Measurements from ENCODE around the gene TFCP2L1. TPM values are rescaled to one million over a fixed set of nuclear protein-coding genes. Genes with fewer than 3 reads are reported as not detected.
"Not testable (repeated sequence)": the region's sequence is repeated elsewhere in the genome, so short reads cannot be mapped to it uniquely, and the experiment has no call there.

Gene TFCP2L1
- total RNA-seq, 4 donors from 2014 or later = 18.3 to 75.8 (median 49.3) TPM

DNA sequence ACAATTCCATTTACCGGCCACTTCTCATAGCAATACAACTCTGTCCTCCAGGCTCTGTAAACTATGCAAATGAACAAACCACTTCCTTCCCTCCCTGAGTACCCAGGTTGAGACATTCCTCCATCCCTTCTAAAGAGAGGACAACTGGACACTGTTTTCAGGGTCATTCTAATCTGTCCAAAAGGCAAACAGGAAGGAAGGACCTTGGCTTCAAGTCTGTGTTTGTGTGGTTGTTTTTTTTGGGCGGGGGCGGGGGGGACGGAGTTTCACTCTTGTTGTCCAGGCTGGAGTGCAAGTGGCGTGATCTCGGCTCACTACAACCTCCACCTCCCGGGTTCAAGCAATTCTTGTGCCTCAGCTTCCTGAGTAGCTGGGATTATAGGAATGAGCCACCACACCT is 3.3 kb downstream of the TFCP2L1 start:
- intact Hi-C loops (cut with DNase I; ENCODE audit: low total_unique reads) = no loop called here
- TF ChIP-seq POLR2A (IDR thresholded peaks at IDR 0.05) (no peak), CTCF (IDR thresholded peaks at IDR 0.05) (no peak)
- WGBS, 2 donors = 83 to 94% methylated on average over 7 of the region's 7 CpGs
- no peak for DNase-seq (ENCODE audit: low spot score in 2 of 2)
- H3K4me3 ChIP-seq (ENCODE audit: low read depth, poor library complexity, severe bottlenecking) = no peak overlapping the region

GRCh38 chr2:121281107-121281506 is 3.9 kb downstream of the TFCP2L1 start:
- TF ChIP-seq POLR2A (IDR thresholded peaks at IDR 0.05) (no peak), CTCF (IDR thresholded peaks at IDR 0.05) (no peak)
- DNase-seq (ENCODE audit: low spot score in 2 of 2) = peak in 1 of 2 donors; percentile 40
- peak overlapping the region; percentile 2 for H3K4me3 ChIP-seq (ENCODE audit: low read depth, poor library complexity, severe bottlenecking)
- 79 to 85% methylated on average over 19 of the region's 19 CpGs for WGBS, 2 donors
- intact Hi-C loops (cut with DNase I; ENCODE audit: low total_unique reads) = no loop called here

DNA sequence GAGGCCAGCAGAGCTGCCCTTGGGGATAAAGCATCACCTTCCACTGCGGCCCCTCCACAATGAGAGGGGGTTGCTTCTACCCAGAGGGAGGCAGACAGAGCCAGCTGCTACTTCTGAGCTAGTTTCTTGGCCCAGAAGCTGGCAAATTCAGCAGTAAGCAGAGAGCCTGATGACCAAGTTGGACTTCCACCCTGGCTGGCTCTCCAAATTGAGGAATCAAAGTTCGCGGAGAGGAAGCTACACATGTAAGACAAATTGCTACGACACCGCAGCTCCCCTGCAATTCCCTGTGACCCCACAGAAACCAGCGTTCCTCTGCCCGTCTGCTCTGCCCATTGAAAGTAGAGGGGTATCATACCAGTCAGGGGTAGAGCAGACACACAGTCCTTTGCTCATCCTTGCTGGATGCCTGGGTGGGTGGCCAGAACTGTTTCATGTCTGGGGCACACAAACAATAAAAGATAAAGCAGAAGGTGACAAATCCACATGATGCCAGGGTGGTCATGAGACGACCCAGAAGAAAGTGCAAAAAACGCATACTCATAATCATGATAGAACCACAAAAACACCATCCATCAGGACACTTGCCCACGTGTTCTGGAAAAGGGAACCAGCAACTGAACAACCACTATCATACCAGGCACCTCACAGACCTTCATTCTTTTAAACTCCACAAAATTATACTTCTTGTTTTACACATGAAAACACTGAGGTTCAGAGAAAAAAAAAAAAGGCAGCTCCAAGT is 5.4 kb downstream of the TFCP2L1 start:
- intact Hi-C loops (cut with DNase I; ENCODE audit: low total_unique reads) = no loop called here
- H3K4me3 ChIP-seq (ENCODE audit: low read depth, poor library complexity, severe bottlenecking) = no peak overlapping the region
- TF ChIP-seq POLR2A (IDR thresholded peaks at IDR 0.05) (no peak), CTCF (IDR thresholded peaks at IDR 0.05) (no peak)
- WGBS, 2 donors = 81 to 83% methylated on average over 9 to 10 of the region's 10 CpGs
- DNase-seq (ENCODE audit: low spot score in 2 of 2) = no peak

GRCh38 chr2:121276341-121276740 is 8.7 kb downstream of the TFCP2L1 start:
- no peak overlapping the region for H3K4me3 ChIP-seq (ENCODE audit: low read depth, poor library complexity, severe bottlenecking)
- 91 to 94% methylated on average over 6 of the region's 6 CpGs for whole genome bisulfite sequencing, 2 donors
- TF ChIP-seq CTCF (IDR thresholded peaks at IDR 0.05) (no peak), POLR2A (IDR thresholded peaks at IDR 0.05) (no peak)
- DNase-seq (ENCODE audit: low spot score in 2 of 2) = no peak
- intact Hi-C loops (cut with DNase I; ENCODE audit: low total_unique reads) = no loop called here

GRCh38 chr2:121273116-121273515 is 11.9 kb downstream of the TFCP2L1 start:
- WGBS, 2 donors = 35 to 49% methylated on average over 3 of the region's 3 CpGs
- intact Hi-C loops (cut with DNase I; ENCODE audit: low total_unique reads) = no loop called here
- H3K4me3 ChIP-seq (ENCODE audit: low read depth, poor library complexity, severe bottlenecking) = no peak overlapping the region
- peak in 1 of 2 donors; percentile 34 for DNase-seq (ENCODE audit: low spot score in 2 of 2)
- TF ChIP-seq POLR2A (IDR thresholded peaks at IDR 0.05) = no peak
- TF ChIP-seq CTCF (IDR thresholded peaks at IDR 0.05) = no peak

- peak in 1 of 2 donors; percentile 40 for DNase-seq (ENCODE audit: low spot score in 2 of 2)
- intact Hi-C loops (cut with DNase I; ENCODE audit: low total_unique reads) = no loop called here
- H3K4me3 ChIP-seq (ENCODE audit: low read depth, poor library complexity, severe bottlenecking) = no peak overlapping the region
- 37 to 63% methylated on average over 3 of the region's 3 CpGs for WGBS, 2 donors
- TF ChIP-seq CTCF (IDR thresholded peaks at IDR 0.05) (no peak), POLR2A (IDR thresholded peaks at IDR 0.05) (no peak)
These were observed 12.4 kb downstream of the TFCP2L1 start for GRCh38 chr2:121272596-121272995.

GRCh38 chr2:121269436-121269835 is 15.6 kb downstream of the TFCP2L1 start:
- peak in 1 of 2 donors; percentile 50 for DNase-seq (ENCODE audit: low spot score in 2 of 2)
- H3K4me3 ChIP-seq (ENCODE audit: low read depth, poor library complexity, severe bottlenecking); intact Hi-C loops (cut with DNase I; ENCODE audit: low total_unique reads): not testable (repeated sequence)
- WGBS, 2 donors = 90 to 94% methylated on average over 7 of the region's 7 CpGs
